Testis (tissue), 2 donors: Measurements from ENCODE around the gene CBX5.

ENCODE experiments used
- CTCF ChIP-seq, 3 experiments: fragments of 450-650 bp in 2 of 3; fragments of 200-600 bp in 1 of 3; sonication (generic) in 1 of 3; IDR thresholded peaks; one replicate each; pipeline ENCODE4 v1.5.1; 2016 to 2019; ENCODE audit warnings: antibody characterized with exemption in 3 of 3, mild to moderate bottlenecking in 2 of 3, moderate library complexity in 1 of 3
- POLR2A ChIP-seq: fragments of 450-650 bp; IDR thresholded peaks from one replicate; pipeline ENCODE4 v1.6.1; 2017; ENCODE audit warnings: antibody characterized with exemption, mild to moderate bottlenecking, moderate library complexity

- TF ChIP-seq CTCF (IDR thresholded peaks at IDR 0.05) (no peak), POLR2A (no peak)
These were observed 88.8 kb downstream of the CBX5 start for GRCh38 chr12:54191126-54191525.
